ENCODE data around the gene CBR3.

The CBR3 gene

DNA sequence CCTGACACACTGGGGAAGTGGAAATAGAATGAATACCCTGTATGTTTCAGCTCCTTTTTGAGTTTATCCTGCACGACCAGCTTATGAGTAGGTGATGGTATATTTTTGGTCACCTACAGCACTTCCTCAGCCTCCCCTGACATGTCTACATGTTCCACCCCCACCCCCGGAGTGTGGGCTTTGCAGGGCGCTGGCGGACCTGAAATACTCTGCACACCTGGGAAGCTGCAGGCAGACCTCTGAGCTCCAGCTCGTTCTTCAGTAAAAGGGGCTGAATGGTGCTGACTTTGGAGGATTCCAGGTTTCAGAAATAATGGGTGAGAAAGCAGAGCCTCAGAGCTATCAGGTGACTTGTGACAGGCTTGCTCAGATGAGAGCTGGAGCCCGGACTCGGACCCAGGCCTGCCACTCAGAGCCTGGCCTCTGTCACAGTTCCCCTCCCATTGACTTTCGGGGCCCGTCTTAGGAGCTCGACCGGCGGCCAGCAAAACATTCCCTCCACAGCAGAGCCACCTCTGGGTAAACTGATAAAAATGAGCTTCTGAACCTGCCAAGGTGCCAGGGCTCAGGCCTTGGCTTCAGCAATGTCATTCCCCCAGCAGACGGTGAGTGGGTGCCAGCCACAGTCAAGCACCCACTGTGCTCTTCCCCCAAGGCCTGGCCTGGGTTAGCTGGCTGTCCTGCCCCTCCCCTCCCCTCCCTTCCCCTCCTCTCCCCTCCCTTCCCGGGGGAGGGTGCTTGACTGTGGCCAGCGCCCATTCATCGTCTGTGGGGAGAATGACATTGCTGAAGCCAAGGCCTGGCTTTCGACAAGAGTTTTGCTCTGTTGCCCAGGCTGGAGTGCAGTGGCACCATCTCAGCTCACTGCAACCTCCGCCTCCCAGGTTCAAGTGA lies 51.9 kb downstream of the CBR3 start:
- no peak for DNase-seq

DNA sequence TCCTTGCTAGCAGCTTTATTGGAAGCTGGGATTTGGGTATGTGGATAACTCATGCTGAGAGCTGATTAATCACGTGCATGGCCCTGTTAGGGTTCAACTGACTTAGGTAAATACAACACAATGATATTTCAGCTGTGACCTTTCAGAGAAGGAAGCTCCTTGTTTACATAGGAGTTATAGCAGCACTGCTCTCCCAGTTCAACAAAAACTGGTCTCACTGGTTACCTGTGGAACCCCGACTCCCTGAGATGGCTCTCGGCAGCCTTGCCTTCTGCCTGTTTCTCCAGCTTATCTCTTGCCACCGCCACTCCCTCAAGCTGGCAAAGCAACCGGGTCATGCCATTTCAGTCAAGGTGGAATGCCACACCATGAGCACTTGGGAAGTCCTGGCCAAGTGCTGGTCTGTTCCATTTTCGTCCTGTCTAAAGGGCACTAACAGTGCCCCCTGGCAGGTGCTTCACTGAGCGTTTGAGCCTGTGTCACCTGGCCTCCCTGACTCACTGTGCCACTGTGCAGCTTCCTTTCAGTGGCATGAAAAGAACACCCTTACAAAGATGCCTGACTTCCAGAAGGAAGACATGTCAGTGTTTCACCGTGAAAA lies 53.3 kb downstream of the CBR3 start:
- DNase-seq, result peak; percentile 76

DNA sequence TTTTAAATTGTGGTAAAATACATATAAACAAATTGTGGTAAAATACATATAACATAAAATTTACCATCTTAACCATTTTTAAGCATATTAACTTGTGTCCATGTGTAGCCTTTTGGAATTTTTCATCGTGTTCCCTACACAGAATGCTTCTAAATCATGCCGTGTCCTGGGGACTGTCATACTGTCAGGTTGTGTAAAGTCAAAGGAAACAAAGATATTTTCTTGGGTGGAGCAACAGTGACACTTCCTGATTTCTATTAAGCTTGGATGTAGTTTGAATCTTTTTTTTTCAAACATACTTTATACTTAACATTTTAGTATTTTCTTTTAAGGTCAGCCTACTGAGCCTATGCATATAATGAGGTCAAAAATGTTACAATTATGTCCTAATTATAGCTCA lies 54.1 kb downstream of the CBR3 start:
- no peak for DNase-seq

DNA sequence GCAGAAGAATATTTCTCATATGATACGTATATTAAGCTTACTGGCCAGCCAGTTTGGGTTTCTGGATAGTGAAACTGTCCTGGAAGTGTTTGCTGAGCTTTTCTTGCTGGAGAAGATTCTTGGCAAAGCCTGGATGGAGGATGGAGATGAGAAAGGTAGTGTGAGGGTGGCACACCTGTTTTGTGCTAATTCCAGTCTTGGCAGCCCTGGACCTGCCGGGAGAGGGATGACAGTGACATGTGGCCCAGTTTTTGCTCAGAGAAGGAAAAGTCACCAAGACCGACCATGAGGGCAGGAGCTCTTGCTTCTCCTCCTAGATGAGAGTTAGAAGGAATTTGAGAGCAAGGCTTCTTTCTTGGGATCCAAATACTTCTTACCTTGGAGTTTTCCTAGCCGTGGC lies 55.9 kb downstream of the CBR3 start:
- no peak for DNase-seq

DNA sequence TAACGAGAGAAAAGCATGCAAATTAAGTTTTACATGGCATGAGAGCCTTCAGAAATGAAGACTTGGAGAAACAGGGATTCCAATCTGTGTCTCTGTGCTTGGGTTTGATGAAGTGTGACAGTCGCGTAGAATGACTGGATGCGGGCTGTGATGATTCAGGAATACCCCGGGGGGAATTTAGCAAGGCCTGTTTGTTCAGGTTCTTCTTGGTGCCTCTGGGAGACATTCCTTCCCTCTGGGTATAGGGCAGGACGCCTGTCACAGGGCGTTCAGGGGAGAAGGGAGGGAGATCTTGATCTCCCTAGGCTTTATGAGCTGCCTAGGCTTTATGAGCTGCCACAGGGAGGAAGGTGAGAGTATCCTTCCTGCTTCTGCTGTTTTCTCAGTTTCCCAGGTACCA lies 58.3 kb downstream of the CBR3 start:
- DNase-seq, result no peak

DNA sequence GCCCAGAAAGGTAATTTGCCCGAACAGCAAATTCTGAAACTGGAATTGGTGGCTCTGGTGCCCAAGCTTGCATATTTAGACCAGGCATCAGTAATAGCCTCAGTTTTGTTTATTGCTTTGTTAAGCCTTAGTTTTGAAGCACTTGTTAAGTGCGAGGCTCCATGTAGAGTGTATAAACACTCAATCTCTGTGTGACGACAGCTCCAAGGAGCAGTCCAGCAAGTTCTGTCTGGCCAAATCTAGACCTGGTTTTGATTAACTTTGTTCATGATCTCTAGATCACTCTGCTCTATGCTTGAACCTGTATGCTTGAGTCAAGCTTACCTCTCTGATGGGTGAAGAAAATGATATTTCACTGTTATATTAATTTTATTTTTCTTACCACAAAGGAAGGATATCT lies 59.1 kb downstream of the CBR3 start:
- DNase-seq, result no peak

DNA sequence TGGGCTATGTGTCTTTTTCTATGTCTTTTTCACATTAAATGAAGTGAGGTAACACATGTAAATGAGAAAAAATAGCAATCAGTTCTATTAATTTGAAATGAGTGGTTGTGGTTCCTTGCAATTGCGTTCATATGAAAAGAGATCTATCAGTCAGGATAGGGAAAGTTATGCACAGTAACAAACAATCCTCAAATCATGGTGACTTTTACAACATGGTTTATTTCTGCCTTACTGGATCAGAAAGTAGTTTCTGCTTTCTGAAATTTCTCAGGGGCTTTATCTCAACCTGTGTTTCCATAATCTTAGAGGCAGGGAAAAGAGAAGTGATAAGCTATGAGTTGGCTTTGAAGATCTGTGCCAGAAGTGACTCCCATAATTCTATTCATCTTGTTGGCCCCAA lies 60.7 kb downstream of the CBR3 start:
- DNase-seq, result no peak
